GM19397 (cell line): ENCODE results near the gene COA7.
"Not testable (repeated sequence)": the region's sequence is repeated elsewhere in the genome, so short reads cannot be mapped to it uniquely, and the experiment has no call there.

Experiments used
- ATAC-seq: cut with Tn5 transposase; IDR thresholded peaks from one replicate; pipeline ENCODE4 v1.9.1; 2021; ENCODE audit warnings: mild to moderate bottlenecking, moderate library complexity; ENCODE audit not compliant: unreplicated experiment

The COA7 gene

DNA sequence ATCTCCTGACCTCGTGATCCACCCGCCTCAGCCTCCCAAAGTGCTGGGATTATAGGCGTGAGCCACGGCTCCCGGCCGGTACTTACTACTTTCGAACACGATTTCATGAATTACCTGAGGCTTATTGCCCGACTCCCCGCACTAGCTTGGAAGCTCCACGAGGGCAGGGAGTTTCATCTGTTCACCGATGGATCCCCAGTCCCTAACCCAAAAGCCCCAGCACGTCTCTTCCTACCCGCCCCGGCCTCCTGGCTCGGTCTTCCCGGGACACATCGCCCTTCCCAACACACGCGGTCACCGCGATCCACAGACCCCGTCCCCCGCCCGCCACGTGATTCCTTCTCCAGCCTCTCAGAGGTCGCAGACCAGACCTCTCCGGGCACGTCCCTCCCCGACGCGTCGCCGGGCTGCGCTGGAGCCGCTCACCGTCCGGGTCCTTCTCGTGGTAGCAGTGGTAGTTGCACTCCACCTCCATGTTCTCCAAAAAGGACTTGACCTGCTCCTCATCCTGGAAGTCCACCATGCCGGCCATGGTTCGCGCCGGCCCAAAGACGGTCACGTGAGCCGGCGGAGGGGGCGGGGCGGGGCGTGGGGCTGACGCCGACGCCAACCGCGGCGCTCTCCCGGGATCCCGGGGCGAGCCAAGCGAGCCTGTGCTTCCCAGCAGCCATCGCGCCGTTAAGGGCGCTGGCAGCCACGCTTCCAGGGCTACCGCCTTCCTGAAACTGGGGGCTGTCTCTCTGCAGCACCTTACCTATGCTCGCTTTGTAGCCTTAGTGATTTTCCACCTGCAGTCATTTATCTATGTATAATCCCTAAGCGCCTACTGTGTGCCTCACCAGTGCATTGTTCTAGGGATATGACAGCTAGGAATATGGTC, at the start of gene COA7:
Gene COA7, minus strand, starts transcription at position 553 of the 880 bp plus-strand sequence. Its CDS starts 21 bp downstream, at position 532.
- peak; percentile 54 for ATAC-seq

DNA sequence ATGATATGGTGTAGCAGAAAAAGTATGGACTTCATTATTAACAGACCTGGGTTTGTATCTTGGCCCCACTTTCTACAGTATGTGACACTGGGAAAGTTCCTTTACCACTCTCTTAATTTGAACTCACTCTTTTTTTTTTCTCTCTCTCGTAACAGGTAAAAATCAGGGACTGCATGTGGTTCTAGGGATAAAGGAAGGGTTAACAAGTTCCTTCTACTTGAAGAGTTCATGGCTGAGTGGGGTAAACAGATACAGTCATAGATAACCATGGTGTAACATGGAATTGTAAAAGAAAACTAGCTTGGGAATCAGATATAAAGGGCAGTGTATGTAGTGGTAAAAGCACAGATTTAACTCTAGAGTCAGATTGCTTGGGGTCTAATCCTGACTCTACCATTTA, 49.3 kb upstream of the COA7 start:
- ATAC-seq, result no peak

DNA sequence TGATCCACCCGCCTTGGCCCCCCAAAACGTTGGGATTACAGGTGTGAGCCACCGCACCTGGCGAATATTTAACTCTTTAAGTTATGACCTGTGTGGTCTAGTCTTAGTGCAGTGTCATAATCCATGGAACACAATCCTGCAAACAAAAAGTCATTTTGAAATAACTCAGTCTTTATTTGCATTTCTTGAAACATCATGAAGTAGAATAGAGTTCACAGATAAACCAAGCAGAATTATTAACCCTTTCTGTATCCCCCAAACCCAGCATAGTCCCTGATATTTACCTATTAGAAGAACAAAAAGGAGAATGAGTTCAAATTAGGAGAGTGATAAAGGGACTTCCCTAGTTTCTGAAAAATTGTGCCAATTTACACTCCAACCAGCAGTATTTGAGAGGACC, 48.0 kb upstream of the COA7 start:
- no peak for ATAC-seq

DNA sequence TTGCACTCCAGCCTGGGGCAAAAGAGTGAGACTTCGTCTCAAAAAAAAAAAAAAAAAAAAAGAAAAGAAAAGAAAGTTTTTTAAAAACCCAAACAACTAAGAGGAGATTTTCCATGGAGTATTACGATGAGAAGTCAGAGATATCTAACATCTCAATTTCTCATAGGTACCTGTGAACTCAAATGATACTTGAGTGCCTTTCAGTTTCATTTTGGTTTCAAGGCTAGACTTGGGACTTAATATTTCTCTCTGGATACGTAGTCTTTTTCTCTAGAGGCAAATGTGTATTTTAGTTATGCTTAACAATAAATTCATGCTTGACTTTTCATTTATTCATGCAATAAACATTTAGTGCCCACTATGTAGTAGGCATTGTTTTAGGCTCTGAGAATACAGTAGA, 43.1 kb upstream of the COA7 start:
- ATAC-seq, result no peak

DNA sequence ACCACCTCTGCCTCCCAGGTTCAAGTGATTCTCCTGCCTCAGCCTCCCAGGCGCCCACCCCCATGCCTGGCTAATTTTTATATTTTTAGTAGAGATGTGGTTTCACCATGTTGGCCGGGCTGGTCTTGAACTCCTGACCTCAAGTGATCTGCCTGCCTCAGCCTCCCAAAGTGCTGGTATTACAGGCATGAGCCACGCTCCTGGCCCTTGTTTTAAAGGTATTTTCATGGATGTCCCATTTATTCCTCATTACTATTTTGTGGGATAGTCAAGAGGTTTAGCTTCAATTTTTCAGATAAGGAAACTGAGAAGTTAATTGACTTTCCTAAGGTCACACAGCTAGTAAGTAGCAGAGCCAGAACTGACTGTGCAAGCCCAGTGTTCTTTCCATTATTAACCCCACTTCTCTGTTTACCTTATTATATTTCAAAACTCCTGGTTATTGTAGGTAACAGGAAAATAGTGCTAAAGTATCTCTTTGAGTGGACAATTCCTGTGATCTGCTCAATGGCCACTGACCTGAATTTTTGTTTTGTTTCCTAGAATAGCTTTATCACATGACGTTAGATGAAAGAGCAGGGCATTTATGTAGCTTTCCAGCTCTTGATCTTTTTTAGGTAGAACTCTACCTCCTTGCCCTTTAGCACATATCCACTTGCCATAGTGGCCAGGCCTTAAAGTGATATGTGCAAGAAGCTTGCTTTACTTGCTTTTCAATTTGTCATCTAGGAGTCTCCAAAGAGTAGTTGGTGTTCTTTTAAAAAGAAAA, 41.7 kb upstream of the COA7 start:
- no peak for ATAC-seq

DNA sequence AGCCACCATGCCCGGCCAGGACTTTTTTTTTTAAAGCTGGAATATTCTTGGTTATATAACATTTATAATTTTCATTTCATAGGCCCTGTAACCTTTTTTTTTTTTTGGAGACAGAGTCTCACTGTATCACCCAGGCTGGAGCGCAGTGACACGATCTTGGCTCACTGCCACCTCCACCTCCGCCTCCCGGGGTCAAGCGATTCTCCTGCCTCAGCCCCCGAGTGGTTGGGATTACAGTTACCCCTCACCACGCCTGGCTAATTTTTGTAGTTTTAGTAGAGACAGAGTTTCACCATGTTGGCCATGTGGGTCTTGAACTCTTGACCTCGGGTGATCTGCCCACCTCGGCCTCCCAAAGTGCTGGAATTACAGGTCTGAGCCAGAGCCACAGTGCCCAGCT, 40.7 kb upstream of the COA7 start:
- ATAC-seq, result no peak

DNA sequence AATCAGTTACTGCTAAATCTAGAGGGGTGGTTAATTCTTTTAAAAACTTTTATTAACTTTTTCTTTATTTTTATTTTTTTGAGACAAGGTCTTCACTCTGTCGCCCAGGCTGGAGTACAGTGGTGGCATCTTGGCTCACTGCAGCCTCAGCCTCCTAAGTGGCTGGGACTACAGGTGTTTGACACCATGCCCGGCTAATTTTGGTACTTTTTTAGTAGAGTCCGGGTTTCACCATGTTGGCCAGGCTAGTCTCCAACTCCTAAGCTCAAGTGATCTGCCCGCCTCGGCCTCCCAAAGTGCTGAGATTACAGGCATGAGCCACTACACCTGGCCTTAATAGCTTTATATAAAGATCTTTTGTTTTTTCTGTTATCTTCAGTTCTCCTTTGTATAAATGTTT, 40.0 kb upstream of the COA7 start:
- ATAC-seq, result no peak

DNA sequence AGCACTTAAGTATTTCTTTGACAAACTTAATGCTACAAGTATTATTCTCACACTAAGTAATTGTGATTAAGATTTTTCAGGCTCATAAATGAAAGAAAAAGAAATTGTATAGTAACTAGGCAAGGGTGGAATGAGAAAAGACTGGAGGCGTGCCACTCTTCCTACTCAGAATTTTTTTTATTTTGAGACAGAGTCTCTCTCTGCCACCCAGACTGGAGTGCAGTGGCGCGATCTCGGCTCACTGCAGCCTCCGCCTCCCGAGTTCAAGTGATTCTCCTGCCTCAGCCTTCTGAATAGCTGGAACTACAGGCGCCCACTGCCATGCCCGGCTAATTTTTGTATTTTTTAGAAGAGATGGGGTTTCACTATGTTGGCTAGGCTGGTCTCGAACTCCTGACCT, 37.2 kb upstream of the COA7 start:
- ATAC-seq, result not testable (repeated sequence)

DNA sequence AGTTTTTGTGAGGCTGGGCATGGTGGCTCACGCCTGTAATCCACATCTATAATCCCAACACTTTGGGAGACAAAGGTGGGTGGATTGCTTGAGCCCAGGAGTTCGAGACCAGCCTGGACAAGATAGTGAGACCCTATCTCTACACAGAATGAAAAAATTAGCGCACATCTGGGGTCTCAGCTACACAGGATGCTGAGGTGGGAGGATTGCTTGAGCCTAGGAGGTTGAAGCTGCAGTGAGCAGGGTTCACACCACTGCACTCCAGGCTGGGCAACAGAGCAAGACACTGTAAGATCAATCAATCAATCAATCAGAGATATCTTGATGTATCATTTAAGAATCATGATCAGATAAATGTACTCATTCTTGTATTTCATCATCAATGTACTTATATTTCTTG, 35.2 kb upstream of the COA7 start:
- no peak for ATAC-seq

DNA sequence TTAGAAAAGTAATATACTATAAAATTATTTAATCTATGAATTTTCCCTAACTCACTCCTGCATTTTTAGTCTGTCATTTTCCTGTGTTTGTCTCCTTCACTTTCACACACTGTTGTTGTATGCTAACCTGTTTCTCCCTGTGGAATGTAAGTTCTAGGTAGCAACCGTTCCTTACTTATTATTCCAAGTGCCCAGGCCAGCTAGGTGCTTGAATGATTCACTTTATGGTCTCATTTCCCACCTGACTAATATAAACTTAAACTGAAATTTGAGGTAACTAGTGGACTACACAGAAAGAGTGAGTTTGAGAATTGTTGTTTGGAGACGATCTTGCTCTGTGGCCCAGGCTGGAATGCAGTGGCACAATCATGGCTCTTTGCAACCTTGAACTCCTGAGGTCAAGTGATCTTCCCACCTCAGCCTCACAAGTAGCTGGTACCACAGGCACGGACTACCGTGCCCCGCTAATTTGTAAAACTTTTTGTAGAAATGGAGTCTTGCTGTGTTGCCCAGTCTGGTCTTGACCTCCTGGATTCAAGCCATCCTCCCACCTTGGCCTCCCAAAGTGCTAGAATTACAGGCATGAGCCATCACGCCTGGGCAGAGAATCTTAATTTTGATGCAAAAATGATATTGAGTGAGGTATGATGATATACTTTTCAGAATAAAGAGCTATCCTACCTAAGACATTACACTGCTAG, 30.0 kb upstream of the COA7 start:
- ATAC-seq, result no peak

DNA sequence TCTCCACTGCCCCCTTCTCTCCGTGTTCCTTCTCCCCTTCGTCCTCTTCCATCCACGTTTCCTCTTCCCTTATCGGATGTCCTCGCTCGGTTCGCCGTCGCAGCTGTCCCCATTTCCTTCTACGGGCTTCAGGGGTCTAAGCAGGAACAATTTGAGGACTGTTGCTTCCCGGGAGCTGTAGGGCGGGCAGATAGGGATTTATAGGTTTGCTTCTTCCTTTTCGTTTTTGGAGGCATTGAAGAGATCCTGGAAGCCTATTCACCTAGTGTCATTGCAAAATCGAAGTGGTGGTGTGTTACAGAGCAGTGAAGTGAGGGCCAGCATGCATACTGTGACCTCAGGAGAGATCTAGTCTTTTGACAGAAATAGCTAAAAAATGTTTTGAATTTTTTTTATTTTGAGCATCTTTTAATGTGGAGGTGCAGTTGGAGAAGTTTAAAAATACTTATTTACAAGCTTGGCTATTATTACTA, 29.0 kb upstream of the COA7 start:
- no peak for ATAC-seq

DNA sequence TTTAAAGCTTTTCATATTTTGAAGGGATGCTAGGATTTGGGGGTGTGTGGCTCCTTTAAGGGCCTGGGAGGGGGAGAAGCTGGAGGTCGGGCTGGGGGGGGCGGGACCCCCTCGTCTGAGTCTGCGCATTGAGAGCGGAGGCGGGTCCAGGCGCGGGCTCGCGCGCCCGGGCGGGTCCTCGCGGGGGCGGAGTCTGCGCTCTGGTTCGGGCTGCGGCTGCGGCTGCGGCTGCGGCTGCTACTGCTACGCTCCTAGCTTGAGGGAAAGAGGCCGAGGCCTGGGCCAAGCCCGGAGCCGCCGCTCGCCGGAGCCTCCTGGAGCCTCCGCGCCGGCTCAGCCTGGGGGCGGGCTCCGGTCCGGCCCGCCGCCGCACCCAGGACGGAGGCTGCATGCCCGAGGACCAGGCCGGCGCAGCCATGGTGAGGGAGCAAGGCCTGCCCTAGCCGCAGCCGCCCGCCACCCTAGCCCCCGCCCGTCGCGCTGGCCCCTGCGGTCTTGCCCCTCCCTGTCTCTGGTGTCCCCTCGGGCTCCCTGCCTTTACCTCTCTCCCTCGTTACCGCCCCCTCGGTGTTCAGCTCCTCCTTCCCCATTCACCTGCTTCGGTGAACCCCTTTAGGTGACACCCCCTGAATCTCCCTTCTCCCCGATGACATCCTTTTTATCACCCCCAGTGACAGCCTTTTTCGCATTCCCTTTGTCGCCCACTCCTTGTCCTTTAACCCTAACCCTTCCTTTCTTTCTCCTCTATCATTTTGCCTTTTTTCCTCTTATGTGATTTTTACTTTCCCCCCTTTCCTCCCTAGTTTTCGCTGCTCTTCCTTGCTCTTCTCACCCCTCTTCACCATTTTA, 28.3 kb upstream of the COA7 start, which contains the start of gene ZYG11B:
Gene ZYG11B, plus strand, starts transcription at position 189 of the 849 bp plus-strand sequence. Its CDS starts 201 bp downstream, at position 390.
- peak; percentile 97 for ATAC-seq

DNA sequence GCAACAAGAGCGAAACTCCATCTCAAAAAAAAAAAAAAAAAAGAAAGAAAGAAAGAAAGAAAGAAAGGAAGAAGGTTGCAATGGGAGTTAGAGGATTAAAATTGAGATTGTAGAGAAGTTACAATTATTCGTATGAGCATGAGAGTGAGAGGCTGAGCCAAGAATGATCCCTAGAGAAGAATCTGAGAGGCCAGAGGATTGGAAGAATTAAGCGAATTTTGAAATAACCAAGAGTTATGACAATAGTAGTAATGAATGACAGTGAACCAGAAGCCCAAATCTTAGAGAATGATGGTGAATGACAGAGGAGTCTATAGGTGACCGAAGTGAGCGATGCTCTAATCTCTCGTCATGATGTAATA, 27.7 kb upstream of the COA7 start:
- no peak for ATAC-seq

DNA sequence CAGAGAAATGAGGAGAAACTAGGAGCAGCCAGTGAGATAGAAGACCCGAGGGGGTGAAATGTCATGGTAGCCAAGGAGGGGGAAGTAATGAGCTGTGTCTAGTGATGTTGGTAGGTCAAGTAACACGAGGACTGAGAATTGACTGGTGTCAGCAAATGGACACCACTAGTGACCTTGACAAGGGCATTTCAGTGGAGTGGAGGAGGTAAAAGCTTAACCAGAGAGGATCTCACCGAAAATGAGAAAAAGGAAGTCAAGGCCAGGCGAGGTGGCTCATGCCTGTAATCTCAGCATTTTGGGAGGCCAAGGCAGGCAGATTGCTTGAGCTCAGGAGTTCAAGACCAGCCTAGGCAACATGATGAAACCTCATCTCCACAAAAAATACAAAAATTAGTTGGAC, 25.1 kb upstream of the COA7 start:
- ATAC-seq, result no peak

DNA sequence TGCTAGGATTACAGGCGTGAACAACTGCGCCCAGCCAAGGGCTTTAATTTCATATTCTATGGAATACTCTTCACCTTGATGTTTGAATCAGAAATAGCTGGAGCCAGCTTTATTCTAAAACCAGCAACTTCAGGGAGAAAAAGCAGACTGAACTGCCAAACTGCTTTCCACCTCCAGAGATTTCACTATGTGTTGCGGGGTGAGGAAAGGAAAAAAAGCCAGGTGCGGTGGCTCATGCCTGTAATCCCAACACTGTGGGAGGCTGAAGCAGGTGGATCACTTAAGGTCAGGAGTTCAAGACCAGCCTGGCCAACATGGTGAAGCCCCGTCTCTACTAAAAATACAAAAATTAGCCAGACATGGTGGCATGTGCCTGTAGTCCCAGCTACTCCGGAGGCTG, 17.1 kb upstream of the COA7 start:
- not testable (repeated sequence) for ATAC-seq

DNA sequence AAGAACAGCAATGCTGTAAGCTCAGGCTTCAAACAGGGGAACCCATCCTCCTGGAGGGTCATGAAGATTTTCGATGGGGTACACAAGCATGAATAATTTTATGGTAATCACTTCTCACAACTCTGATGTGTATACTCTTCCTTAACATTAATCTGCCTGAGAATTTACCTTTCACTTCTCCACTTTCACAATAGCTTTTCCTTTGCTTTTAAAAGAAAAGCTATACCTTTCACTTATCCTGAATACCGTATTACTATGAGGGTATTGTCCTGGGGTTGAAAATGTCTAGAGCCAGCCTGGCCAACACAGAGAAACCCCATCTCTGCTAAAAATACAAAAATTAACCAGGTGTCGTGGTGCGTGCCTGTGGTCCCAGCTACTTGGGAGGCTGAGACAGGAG, 15.4 kb upstream of the COA7 start:
- no peak for ATAC-seq

DNA sequence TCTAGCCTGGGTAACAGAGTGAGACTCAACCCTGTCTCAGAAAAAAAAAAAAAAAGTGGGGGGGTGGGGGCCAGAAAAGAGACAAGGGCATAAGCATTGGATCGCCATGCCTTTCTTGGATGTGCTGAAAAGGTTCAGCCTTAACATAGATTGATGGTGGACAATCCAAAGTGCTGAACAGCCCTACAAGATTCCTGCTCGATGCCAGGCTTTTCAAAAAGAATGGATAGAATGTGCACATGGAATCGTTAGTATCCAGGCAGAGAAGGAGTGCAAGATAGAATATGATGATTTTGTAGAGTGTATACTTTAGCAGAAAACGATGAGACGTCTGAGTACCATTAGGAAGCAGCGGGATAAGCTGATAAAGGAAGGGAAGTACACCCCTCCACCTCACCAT, 10.9 kb upstream of the COA7 start:
- ATAC-seq, result no peak

DNA sequence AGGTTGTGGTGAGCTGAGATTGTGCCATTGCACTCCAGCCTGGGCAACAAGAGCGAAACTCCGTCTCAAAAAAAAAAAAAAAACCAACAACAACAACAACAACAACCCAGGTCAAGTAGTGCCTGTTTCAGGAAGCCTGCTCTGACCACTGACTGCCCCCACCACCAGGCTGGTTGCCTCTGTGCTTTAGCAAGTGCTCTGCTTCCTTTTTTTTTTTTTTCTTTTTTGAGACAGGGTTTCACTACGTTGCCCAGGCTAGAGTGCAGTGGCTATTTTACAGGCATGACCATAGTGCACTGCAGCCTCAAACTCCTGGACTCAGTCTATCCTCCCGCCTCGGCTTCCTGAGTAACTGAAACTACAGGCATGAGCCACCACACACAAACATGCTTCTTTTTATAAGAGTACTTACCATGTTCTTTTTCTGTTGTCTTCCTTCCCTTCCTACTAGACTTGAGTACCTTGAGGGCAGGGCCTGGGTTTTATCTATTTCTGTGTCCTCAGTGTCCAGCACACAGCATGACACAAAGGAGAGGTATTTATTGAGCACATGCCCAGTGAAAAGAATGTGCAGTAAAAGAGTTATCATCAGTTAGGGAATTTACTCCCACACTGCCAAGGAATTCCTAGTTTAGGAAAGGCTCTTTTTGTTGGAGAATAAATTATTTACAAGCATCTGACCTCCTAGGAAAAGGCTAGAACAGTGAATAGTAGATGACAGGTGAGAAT, 9.9 kb upstream of the COA7 start:
- no peak for ATAC-seq
